Astrocyte of the hippocampus (primary cell): Measurements from ENCODE around the gene TP73.
"Not testable (repeated sequence)": the region's sequence is repeated elsewhere in the genome, so short reads cannot be mapped to it uniquely, and the experiment has no call there.

ENCODE experiments used
- DNase-seq: peaks from one replicate; pipeline ENCODE4 v3.0.0; 2011; ENCODE audit warnings: low read depth, low spot score

The TP73 gene

GRCh38 chr1:3618881-3619671 lies 33.2 kb upstream of the TP73 start:
- DNase-seq, result peak; percentile 86

GRCh38 chr1:3620708-3621107 lies 31.6 kb upstream of the TP73 start:
- DNase-seq, result no peak

- peak; percentile 75 for DNase-seq
These were observed 31.1 kb upstream of the TP73 start for GRCh38 chr1:3621151-3621671.

GRCh38 chr1:3622102-3622501 lies 30.2 kb upstream of the TP73 start:
- not testable (repeated sequence) for DNase-seq

GRCh38 chr1:3623441-3624199 lies 28.7 kb upstream of the TP73 start:
- no peak for DNase-seq

GRCh38 chr1:3624200-3625136 lies 27.8 kb upstream of the TP73 start, which contains the start of gene TPRG1L:
Gene TPRG1L (plus strand): TSS chr1:3625015. CDS start chr1:3625073, 58 bp downstream.
- DNase-seq, result peak; percentile 99

GRCh38 chr1:3625151-3625907 lies 27.0 kb upstream of the TP73 start:
- DNase-seq, result peak; percentile 57

GRCh38 chr1:3626025-3626424 lies 26.3 kb upstream of the TP73 start:
- DNase-seq, result no peak

GRCh38 chr1:3627515-3628253 lies 24.6 kb upstream of the TP73 start:
- no peak for DNase-seq

GRCh38 chr1:3628445-3628844 lies 23.9 kb upstream of the TP73 start:
- DNase-seq, result no peak

- DNase-seq, result no peak
These were observed 22.7 kb upstream of the TP73 start for GRCh38 chr1:3629561-3630160.

- no peak for DNase-seq
These were observed 22.1 kb upstream of the TP73 start for GRCh38 chr1:3630161-3630611.

GRCh38 chr1:3630914-3631313 lies 21.4 kb upstream of the TP73 start:
- no peak for DNase-seq

- peak; percentile 58 for DNase-seq
These were observed 20.7 kb upstream of the TP73 start for GRCh38 chr1:3631320-3632260.

GRCh38 chr1:3632298-3632697 lies 20.0 kb upstream of the TP73 start:
- no peak for DNase-seq

GRCh38 chr1:3632716-3633343 lies 19.5 kb upstream of the TP73 start:
- no peak for DNase-seq

GRCh38 chr1:3633344-3634058 lies 18.8 kb upstream of the TP73 start:
- DNase-seq, result no peak
